EL (cell line): ENCODE measurements around the gene SLC25A17.
"Not testable (repeated sequence)": the region's sequence is repeated elsewhere in the genome, so short reads cannot be mapped to it uniquely, and the experiment has no call there.

Source experiments
- DNase-seq: peaks from one replicate; pipeline ENCODE4 v3.0.0-alpha.2; 2016

SLC25A17 gene

DNA sequence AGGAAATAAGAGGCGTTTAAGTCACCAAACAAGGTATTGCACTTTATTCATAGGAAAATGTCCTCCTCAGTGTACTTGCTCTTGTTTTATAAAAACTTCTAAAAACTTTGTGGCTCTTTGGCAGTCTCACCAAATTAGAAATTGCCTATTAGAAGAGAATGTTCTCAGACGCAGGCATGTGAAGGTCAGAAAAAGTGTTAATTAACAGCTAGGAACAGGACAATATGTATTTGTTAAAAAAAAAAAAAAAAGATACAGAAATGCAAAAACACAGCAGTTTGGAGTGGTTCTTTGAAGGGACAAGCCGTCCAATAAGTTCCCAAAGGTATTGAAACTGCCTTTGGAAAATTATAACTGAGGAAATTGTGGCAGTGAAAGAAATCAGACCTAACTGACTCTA lies 67.9 kb downstream of the SLC25A17 start:
- DNase-seq = no peak

DNA sequence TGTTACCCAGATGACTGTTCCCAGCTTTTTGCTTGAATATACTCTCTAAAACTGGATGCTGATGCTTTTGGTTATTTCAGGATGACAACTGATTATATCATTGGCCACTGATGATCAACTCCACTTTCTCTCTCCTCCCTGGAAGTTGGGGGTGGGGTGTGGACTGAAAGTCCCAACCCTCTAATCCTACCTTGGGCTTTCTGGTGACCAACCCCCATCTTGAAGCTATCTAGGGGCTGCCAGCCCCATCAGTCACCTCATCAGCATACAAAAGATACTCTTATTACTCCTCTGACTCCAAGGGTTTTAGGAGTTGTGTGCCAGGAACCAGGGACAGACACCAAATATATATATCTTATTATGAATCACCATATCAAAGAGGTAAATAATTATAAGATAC lies 69.3 kb downstream of the SLC25A17 start:
- no peak for DNase-seq

DNA sequence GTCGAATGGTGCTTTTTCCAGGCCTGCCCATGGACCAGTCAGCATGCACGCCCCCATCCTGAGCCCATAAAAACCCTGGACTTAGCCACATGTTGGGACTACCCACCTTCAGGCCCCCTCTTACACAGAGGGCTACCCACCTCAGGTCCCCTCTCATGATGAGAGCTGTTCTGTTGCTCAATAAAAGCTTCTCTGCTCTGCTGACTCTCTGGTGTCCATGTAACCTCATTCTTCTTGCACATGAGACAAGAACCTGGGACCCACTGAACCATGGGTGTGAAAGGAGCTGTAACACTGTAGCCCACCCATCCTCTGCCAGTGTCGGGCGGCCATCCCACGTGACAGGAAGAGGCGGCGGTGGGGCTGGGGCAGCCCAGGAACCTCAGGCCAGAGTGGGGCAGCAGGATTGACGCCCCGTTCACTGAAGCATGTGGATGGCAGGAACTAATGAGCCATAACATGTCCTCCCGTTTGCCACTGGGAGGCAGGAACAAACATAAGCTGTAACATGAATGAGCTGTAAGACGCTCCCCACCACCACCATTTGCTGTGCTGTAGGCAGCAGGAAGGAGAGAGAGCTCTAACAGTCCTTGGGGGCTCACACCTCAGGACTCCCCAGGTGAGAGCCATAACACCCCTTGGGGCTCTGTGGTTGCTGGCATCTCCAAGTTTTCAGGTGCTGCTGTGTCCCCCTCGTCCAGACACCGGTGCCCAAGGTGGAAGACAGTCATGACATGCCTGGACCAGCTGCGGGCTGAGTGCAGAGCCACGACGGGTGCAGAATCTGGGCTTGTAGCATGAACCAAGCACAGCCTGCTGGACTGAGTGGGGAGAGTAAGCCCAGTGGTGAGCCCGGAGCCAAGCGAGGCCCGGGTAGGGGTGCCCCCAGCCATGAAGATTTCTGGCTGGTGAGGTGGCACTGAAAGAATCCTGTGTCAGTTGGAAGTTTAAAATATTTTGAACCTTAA lies 70.5 kb downstream of the SLC25A17 start:
- DNase-seq = no peak

DNA sequence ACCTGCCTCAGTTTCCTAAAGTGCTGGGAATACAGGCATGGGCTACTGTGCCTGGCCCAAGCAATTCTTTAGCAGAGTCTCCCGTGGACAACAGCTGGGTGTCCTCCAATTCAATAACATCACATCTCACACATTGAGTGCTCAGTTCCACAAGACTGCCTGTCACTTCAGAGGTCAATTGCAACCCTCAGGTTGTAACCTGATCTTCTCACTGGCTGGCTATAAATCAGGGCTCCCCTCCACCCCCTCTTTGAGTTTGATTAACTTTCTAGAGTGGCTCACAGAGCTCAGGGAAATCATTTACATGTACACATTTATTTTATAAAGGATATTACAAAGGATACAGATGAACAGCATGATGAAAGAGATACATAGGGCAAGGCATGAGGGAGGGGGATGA lies 71.8 kb downstream of the SLC25A17 start:
- DNase-seq = no peak

DNA sequence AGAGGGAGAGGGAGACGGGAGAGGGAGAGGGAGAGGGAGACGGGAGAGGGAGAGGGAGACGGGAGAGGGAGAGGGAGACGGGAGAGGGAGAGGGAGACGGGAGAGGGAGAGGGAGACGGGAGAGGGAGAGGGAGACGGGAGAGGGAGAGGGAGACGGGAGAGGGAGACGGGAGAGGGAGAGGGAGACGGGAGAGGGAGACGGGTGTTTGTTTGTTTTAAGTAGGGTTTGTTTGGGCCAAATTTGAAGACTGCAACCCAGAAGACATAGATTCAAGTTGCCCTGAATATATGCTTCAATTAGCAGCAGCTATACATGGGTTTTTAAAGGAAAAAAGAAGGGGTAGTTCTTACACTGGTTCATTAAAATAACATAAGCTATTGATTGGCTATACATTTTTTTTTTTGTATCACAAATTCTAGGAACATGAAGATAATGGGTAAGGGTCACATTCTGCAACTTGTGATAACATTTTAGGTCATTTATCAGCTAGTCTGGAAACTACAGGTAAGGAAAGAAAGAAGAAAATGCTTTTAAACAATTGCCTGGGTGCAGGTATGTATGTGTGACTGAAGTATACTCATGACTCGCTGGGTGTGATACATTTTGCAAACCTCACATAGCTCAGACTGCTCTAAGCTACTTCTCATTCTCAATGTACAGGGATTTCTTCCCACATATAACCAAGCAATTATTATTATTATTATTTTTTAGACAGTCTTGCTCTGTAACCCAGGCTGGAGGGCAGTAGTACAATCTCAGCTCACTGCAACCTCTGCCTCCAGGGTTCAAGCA lies 72.5 kb downstream of the SLC25A17 start:
- DNase-seq = no peak

DNA sequence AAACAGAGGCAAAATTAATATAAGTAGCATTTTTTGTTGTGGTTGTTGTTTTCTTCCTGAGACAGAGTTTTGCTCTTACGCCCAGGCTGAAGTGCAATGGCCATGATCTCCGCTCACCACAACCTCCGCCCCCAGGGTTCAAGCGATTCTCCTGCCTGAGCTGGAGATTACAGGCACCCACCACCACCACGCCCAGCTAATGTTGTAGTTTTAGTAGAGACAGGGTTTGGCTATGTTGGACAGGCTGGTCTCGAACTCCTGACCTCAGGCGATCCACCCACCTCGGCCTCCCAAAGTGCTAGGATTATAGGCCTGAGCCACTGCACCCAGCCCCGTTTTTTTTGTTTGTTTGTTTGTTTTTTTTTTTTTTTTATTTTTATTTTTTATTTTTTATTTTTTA lies 75.4 kb downstream of the SLC25A17 start:
- DNase-seq = no peak

DNA sequence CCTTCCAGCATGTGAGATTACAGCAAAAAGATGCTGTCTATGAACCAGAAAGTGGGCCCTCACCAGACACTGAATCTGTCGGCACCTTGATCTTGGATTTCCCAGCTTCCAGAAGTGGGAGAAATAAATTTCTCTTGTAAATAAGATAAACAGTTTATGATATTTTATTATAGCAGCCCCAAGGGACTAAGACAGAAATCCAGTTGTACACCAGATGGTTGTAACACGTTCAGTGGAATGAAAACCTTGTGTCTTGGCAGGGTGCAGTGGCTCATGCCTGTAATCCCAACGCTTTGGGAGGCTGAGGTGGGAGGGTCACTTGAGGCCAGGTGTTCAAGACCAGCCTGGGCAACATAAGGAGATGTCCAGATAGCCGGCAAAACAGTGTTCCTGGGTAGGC lies 78.0 kb downstream of the SLC25A17 start:
- DNase-seq = no peak

DNA sequence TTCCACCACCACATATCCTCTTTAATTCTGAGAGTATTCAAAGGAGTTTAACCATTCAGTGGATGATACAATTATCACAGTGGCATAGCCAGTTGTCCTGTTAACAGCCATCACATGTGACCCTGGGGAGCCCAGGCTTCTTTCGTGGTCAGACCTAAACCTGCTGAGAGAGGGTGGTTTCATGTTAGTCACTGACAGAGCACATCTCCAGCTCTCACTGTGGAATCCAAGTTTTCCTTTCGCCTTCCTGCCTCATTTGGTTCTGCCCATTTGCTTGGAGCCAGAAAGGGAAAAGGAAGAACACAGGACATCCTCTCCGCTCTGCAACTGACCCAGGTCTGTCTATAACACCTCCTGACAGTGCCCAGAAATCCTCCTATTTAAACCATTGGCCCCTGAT lies 79.4 kb downstream of the SLC25A17 start:
- no peak for DNase-seq

DNA sequence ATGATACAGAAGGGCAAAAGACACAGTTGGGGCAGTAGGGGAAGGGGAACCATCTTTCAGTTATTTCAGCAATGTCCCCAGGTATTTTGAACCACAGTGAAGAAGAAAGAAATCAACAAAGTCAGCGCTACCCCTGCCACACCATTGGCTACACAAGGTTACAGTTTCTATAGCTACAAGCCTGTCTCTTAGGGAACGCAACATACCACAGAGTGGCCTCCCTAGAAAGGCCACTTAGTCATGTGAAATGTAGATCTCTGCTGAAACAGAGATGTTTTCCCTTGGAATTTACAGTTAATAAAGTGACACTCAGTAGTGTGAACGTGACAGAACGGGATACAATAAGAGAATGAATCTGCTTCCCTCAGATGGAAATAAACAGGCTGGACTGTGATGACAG lies 85.2 kb downstream of the SLC25A17 start:
- no peak for DNase-seq

DNA sequence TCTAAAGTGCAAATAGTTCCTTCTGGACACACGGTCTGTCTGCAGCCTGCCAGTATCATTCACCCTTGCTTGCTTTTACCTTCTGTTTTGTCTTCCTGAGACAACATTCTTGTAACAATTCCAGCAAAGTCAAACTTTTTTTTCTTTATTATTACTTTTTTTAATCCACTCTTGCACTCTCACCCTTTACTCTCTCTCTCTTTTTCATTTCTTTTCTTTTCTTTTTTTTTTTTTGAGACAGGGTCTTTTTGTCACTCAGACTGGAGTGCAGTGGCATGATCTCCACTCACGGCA lies 86.2 kb downstream of the SLC25A17 start:
- no peak for DNase-seq

DNA sequence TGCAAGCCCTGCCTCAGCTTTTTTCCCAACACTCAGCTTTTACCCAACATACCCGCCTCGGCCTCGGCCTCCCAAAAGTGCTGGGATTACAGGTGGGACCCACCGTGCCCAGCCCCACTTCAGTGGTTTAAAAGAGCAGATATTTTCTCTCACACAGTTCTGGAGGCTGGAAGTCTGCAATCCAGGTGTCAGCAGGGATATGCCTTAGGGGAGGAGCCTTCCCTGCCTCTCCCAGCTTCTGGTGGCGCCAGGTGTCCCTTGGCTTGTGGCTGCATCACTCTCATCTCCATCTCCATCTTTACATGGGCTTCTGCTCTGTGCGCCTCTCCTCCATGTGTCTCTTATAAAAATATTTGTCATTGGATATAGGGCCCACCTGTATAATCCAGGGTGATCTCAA lies 89.9 kb downstream of the SLC25A17 start:
- DNase-seq = no peak

DNA sequence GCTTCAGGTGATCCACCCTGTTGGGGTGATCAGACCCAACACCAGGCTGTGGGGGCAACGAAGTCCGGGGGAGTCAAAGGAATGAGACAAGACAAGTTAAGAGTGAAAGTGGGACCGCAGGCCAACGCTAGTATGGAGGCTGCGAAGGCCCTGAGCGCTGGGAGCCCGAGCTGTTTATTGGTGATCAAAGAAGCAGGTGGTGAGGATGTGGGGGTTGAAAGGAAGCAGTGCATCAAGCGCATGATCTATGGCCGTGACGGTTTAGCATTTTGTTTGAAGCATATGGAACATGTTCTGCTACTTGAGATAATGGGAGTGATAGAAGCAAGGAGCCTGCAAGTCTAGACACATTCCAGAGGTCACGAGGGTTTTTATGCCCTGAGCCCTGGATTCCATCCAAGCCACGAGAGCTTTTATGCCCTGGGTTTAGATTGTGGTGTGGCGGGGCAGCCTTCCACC lies 90.4 kb downstream of the SLC25A17 start:
- DNase-seq = peak; percentile 30

DNA sequence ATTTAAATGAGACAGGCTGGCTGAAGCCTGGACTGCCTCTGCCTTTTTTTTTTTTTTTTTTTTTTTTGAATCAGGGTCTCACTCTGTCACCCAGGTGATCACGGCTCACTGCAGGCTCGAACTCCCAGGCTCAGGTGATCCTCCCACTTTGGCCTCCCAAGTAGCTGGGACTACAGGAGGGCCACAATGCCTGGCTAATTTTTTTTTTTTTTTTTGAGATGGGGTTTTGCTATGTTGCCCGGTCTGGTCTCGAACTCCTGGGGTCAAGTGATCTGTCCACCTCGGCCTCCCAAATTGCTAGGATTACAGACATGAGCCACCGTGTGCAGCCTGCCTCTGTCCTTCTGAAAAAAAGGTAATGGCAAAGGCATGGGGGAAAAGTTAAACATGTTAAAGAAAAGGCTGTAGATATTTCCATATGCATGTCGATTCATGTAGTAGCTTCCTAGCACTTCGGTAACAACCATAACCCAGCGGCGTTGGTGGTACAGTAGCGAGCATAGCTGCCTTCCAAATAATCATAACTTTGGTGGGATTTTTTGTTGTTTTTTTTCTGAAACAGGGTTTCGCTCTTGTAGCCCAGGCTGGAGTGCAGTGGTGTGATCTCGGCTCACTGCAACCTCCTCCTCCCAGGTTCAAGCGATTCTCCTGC lies 91.1 kb downstream of the SLC25A17 start:
- no peak for DNase-seq

DNA sequence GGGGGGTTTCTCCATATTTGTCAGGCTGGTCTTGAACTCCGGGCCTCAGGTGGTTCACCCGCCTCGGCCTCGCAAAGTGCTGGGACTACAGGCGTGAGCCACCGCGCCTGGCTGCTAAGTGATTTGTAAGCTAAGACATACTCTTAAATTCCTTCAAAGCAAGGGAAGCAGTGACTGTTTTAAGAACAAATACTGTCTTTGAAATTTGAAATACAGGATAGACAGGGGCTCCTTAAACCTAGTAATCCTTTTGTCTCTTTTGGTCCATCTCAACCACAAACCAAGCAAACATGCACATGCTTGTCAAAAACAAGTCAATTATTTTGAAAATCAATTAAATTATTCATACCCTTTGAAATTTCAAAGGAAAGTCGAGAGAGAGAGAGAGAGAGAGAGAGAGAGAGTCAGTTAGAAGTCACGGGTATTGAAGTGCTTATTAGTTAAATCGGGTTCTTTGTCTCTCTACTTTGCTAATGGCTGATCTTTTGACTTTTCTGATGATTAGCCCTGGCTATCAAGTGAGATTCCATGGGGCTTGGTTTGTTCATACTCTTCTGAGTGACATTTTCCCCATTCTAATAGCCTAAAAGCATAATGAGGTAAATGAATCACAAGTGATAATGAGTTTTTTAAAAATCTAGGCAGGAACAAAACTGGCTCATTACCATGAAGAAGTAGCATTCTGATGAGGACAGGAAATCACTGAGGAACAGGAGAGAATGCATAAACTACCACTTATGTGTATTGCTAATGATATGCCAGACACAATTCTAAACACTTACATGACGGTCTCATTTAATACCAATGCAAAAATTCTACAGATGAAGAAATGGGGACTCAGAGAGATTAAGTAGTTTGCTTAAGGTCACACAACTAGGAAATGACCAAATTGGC lies 91.8 kb downstream of the SLC25A17 start:
- no peak for DNase-seq

DNA sequence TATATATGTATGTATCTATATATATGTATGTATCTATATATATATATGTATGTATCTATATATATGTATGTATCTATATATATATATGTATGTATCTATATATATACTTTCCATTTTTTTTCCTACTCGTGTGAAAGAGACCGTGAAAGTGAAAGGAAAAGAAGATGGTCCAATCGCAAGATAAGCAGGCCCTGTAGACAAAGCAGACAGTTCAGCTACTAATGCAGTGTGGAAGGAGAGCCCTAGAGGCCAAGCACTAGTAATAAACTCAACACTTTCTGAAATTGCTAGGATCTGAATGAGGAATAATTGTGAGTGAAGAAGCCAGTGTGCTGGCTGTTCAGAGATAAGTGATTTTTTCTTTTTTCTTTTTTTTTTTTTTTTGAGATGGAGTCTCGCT lies 92.6 kb downstream of the SLC25A17 start:
- no peak for DNase-seq

DNA sequence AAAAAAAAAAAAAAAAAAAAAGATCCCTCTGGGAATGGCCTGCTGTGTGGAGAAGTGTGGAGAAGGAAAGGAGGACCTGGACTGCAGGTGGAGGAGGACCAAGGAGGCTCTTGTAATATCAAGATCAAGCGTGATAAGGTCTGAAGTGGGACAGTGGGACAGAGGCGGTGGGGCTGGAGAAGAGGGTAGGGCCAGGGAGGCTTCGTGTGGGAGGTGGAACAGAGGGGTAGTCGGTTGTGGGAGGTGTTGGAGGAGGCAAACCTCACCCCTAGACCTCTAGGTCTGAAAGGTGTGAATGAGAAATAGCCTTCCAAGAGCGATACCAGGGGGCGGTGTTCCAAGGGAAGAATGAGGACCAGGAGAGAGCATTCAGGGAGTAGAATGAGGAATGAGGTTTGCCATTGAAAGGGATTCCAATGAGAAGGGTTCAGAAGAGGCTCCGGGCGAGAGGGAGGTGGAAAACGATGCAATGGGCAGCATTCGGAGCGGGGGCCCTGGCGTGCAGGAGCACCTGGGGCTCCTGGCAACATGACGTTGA lies 95.7 kb downstream of the SLC25A17 start:
- no peak for DNase-seq

DNA sequence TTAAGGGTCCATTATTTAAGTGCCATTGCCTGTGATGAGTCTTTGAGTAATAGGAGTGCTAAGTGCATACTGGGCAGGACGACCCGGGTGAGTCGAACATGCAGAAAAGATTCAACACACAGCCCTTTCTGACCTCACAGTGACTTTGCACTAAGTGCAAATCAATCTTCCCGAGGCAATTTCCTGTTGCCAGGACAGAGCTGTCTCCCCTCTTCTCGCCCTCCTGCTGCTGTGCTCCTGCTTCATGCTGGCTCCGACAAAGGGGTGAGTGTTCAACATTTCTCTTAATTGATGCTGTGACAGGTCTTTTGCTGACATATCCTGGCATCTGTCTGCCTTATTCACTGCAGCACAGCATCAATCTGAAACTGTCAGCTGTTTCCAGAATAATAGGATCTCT lies 97.9 kb downstream of the SLC25A17 start:
- DNase-seq = peak; percentile 50

DNA sequence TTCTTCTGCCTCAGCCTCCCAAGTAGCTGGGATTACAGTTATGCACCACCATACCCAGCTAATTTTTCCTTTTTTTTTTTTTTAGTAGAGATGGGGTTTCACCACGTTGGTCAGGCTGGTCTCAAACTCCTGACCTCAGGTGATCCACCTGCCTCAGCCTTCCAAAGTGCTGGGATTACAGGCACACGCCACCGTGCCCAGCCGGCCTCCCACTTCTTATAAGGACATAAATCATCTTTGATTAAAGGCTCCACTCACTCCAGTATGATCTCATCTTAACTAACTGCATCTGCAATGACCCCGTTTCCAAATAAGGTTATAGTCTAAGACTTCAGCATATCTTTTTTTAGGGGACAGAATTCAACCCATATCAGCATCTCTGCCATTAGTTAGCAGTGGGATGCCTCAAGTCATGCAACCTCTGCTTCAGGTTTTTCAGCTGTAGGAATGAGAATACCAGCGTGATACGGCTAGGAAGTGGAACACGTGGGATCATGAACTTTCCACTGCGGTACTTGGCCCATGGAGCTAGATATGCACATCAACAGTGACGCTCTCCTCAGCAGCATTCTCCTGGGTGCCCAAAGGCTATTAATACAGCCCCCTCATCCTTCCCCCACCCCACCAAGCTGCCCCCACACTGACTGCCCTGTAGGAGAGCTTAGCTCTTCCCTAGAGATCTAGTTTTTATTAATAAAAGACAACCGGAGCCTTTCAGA lies 98.4 kb downstream of the SLC25A17 start:
- peak; percentile 35 for DNase-seq

DNA sequence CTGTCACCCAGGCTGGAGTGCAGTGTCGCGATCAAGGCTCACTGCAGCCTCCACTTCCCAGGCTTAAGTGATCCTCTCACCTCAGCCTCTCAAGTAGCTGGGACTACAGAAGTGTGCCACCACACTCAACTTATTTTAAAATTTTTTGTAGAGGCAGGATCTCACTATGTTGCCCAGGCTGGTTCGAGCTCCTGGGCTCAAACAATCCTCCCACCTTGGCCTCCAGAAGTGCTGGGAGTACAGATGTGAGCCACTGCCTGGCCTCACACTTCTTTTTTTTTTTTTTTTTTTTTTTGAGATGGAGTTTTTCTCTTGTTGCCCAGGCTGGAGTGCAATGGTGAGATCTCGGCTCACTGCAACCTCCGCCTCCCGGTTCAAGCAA lies 99.0 kb downstream of the SLC25A17 start:
- DNase-seq = not testable (repeated sequence)
